Suprapubic skin (tissue), 4 donors: ENCODE results near the gene STARD10. TPM values are rescaled to one million over a fixed set of nuclear protein-coding genes. Genes with fewer than 3 reads are reported as not detected.
A peak's percentile ranks its signal among the peaks of the same experiment; 100 is the strongest.

Experiments
- DNase-seq, 2 donors: peaks; one replicate each; pipeline ENCODE4 v3.0.0-alpha.2; 2019; ENCODE audit warnings: low spot score in 2 of 2
- H3K27ac ChIP-seq: fragments of 200-600 bp; sonication (generic); one replicate; pipeline ENCODE4 v1.5.1; 2019
- H3K27me3 ChIP-seq: fragments of 200-600 bp; sonication (generic); one replicate; pipeline ENCODE4 v1.5.1; 2019
- H3K36me3 ChIP-seq: fragments of 200-600 bp; sonication (generic); one replicate; pipeline ENCODE4 v1.5.1; 2019
- H3K4me1 ChIP-seq: fragments of 200-600 bp; sonication (generic); one replicate; pipeline ENCODE4 v1.5.1; 2019
- H3K4me3 ChIP-seq: fragments of 200-600 bp; sonication (generic); one replicate; pipeline ENCODE4 v1.5.1; 2019; ENCODE audit warnings: mild to moderate bottlenecking
- H3K9me3 ChIP-seq: fragments of 200-600 bp; sonication (generic); one replicate; pipeline ENCODE4 v1.5.1; 2019
- CTCF ChIP-seq, 2 donors: fragments of 200-600 bp in 1 of 2; fragments of 450-650 bp in 1 of 2; sonication (generic) in 1 of 2; IDR thresholded peaks; one replicate each; pipeline ENCODE4 v1.5.1; 2016 to 2019; ENCODE audit warnings: antibody characterized with exemption in 2 of 2, mild to moderate bottlenecking in 1 of 2, moderate library complexity in 1 of 2
- EP300 ChIP-seq: sonication (generic); formaldehyde crosslinking; IDR thresholded peaks from one replicate; pipeline ENCODE4 v1.6.1; 2017; ENCODE audit warnings: antibody characterized with exemption
- POLR2A ChIP-seq, 2 donors: fragments of 450-650 bp; IDR thresholded peaks; one replicate each; pipeline ENCODE4 v1.6.1; 2017; ENCODE audit warnings: antibody characterized with exemption in 2 of 2, mild to moderate bottlenecking in 2 of 2, moderate library complexity in 2 of 2
- POLR2AphosphoS5 ChIP-seq, 3 donors: sonication (generic); formaldehyde crosslinking; IDR thresholded peaks; one replicate each; pipeline ENCODE4 v1.6.1; 2017; ENCODE audit warnings: antibody characterized with exemption in 3 of 3
- WGBS: methylation state at CpG from one replicate; pipeline ENCODE4 v1.1.5; 2018; 5-methylcytosine and 5-hydroxymethylcytosine counted together
- total RNA-seq, 4 donors: library from RNA; depleted of rRNA; stranded (reverse); fragments of >200 nt; gene quantifications; one replicate each; pipeline ENCODE4 v1.1.0, GENCODE V29; 2016

Gene STARD10
- total RNA-seq, 4 donors from 2014 or later = 76.3 to 83.0 (median 79.4) TPM

DNA sequence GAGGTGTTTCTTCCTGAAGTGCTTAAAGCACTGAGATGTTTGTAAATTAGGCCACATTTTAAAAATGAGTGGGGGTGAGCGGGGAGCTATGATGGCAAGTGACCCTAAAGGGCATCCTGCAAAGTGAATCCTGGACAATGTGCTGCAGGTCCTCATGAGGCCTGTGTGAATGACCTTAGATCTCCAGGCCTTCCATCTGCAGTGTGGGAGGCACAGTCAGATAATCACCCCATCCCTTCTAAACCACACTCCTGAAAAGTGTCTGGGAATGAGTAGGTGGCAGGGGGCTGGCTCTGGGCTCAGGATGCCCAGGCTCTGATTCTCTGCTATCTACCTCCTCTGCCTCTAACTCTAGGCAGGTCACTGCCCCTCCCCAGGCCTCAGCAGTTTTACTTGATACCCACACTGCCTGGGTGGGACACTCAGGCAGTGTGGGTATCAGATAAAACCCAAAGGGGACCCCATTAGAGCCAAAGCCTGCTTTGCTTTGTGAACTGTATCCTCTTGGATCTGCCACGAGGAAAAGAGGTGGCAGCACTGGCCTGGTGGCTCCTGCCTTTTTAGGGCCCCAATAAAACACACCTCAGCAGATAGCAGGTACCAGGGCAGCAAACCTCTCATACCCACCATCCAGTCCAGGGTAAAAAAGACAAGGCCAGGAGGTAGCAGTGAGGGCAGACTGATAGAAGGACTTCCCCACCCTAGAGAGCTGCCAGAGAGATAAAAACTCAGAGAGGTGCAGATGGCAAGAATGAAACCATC, 10.5 kb downstream of the STARD10 start:
- Histone ChIP-seq H3K27ac (no peak overlapping the region), H3K36me3 (no peaks in the 10 kb centered on the region), H3K4me1 (peaks cover 40% of the 10 kb centered on the region), H3K9me3 (no peaks in the 10 kb centered on the region), H3K27me3 (no peaks in the 10 kb centered on the region), H3K4me3 (no peak overlapping the region)
- DNase-seq = no peak
- no peak for TF ChIP-seq CTCF (IDR thresholded peaks at IDR 0.05)
- no peak for TF ChIP-seq EP300
- TF ChIP-seq POLR2AphosphoS5 (IDR thresholded peaks at IDR 0.05) = no peak
- no peak for TF ChIP-seq POLR2A (IDR thresholded peaks at IDR 0.05)
- WGBS = 100% methylated on average over 1 of the region's 2 CpGs

DNA sequence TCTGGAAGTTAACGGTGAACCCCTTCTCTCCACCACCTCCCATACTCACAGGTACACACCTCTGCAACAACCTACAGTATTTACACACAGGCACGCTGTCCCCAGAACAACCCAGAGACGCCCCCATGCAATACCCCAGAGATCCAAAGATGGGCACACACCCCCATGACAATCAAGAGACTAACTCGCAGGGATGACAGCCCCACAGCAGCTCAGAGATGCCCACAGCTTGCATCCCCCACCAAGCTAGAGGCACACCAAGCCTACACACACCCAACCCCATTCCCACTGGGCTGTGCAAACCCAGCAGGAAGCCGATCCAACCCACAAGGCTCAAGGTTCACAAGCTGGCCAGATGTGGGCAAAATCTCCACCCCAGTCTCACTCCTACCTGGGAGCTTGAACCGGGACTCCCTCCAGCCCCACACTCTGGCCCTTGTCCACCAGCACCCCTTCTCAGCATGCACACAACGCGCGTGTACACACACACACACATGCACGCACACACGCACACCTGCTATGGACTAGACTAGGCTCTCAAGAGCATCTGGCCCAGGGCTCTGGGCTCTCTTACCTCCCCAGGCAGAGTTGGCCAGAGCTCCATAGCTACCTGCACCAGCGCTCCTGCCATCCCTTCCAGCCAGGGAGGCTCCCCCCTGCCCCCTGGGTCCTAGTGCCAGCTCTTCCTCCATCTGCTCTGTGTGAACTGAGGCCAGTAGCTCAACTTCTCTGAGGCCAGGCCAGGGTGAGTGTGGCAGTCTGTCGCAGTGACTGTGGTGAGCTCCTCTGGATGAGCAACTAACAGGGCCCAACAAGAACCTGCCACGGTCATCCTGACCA, 11.5 kb downstream of the STARD10 start:
- no peaks in the 10 kb centered on the region for H3K36me3 ChIP-seq
- H3K27ac ChIP-seq = no peak overlapping the region
- H3K9me3 ChIP-seq = no peaks in the 10 kb centered on the region
- H3K4me3 ChIP-seq = peak overlapping the region; percentile 81
- no peak for DNase-seq
- peaks cover 42% of the 10 kb centered on the region for H3K4me1 ChIP-seq
- H3K27me3 ChIP-seq = no peaks in the 10 kb centered on the region
- WGBS = 26% methylated on average over 13 of the region's 14 CpGs
- TF ChIP-seq EP300 (no peak), CTCF (IDR thresholded peaks at IDR 0.05) (no peak), POLR2AphosphoS5 (IDR thresholded peaks at IDR 0.05) (no peak), POLR2A (IDR thresholded peaks at IDR 0.05) (no peak)

GRCh38 chr11:72781313-72782080, 12.3 kb downstream of the STARD10 start:
- no peak for TF ChIP-seq POLR2AphosphoS5 (IDR thresholded peaks at IDR 0.05)
- H3K36me3 ChIP-seq = no peaks in the 10 kb centered on the region
- H3K4me3 ChIP-seq = peak overlapping the region; percentile 81
- no peaks in the 10 kb centered on the region for H3K27me3 ChIP-seq
- H3K9me3 ChIP-seq = no peaks in the 10 kb centered on the region
- H3K4me1 ChIP-seq = peaks cover 50% of the 10 kb centered on the region
- WGBS = 1% methylated on average over 12 of the region's 89 CpGs
- peak overlapping the region; percentile 82 for H3K27ac ChIP-seq
- no peak for DNase-seq

DNA sequence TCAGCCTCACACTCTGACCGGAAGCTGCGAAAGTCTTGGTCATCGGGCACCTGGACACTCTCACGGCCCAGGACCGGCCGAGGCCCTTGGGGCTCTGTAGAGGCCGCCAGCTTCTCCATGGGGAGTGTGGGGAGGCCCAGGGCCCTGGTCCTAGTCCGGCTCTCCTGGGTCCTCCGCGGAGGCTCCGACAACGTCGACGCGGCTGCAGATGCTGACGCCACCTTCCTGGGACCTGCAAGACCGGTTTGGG, 12.9 kb downstream of the STARD10 start:
- Histone ChIP-seq H3K27ac (peak overlapping the region; percentile 82), H3K9me3 (no peaks in the 10 kb centered on the region), H3K4me1 (peaks cover 50% of the 10 kb centered on the region), H3K27me3 (no peaks in the 10 kb centered on the region), H3K4me3 (peak overlapping the region; percentile 81), H3K36me3 (no peaks in the 10 kb centered on the region)
- no peak for DNase-seq
- no peak for TF ChIP-seq CTCF (IDR thresholded peaks at IDR 0.05)
- no peak for TF ChIP-seq POLR2AphosphoS5 (IDR thresholded peaks at IDR 0.05)
- TF ChIP-seq POLR2A (IDR thresholded peaks at IDR 0.05) = no peak
- TF ChIP-seq EP300 = no peak
- no CpG with 5 or more reads among the region's 17 CpGs for WGBS

- peaks cover 50% of the 10 kb centered on the region for H3K4me1 ChIP-seq
- H3K9me3 ChIP-seq = no peaks in the 10 kb centered on the region
- DNase-seq = no peak
- 61% methylated on average over 10 of the region's 10 CpGs for WGBS
- H3K36me3 ChIP-seq = no peaks in the 10 kb centered on the region
- peak overlapping the region; percentile 81 for H3K4me3 ChIP-seq
- TF ChIP-seq POLR2A (IDR thresholded peaks at IDR 0.05) = no peak
- TF ChIP-seq CTCF (IDR thresholded peaks at IDR 0.05) = no peak
- no peak for TF ChIP-seq EP300
- no peak for TF ChIP-seq POLR2AphosphoS5 (IDR thresholded peaks at IDR 0.05)
- H3K27ac ChIP-seq = peak overlapping the region; percentile 82
- H3K27me3 ChIP-seq = no peaks in the 10 kb centered on the region
These were observed 13.4 kb downstream of the STARD10 start for GRCh38 chr11:72780296-72781062.
